GM13976 (cell line): ENCODE results near the gene EXOC4.

Experiments used
- DNase-seq: peaks from one replicate; pipeline ENCODE4 v3.0.0; 2012; ENCODE audit warnings: low spot score
- CTCF ChIP-seq: IDR thresholded peaks from 2 replicates; pipeline ENCODE4 v1.5.1; 2012; ENCODE audit warnings: borderline replicate concordance, mild to moderate bottlenecking; ENCODE audit not compliant: insufficient read depth; ENCODE audit errors: extremely low read depth, missing control alignments, control extremely low read depth
- in situ Hi-C: fragments of 300-500 bp; cut with MboI; formaldehyde crosslinking; loops from one replicate; pipeline ENCODE4 v1.12.0; 2022; ENCODE audit warnings: low sequenced_read_pairs, mixed read lengths, inconsistent platforms; ENCODE audit not compliant: unreplicated experiment

Gene EXOC4

GRCh38 chr7:133801341-133801740, 548.5 kb downstream of the EXOC4 start:
- no peak for DNase-seq
- in situ Hi-C loops, result no loop called here
- no peak for TF ChIP-seq CTCF

GRCh38 chr7:133804127-133804526, 551.2 kb downstream of the EXOC4 start:
- no peak for DNase-seq
- no peak for TF ChIP-seq CTCF
- in situ Hi-C loops, result no loop called here

GRCh38 chr7:133805426-133805825, 552.5 kb downstream of the EXOC4 start:
- no peak for DNase-seq
- in situ Hi-C loops, result no loop called here
- no peak for TF ChIP-seq CTCF

- no peak for DNase-seq
- in situ Hi-C loops, result no loop called here
- no peak for TF ChIP-seq CTCF
Measured at GRCh38 chr7:133807624-133808492, 555.0 kb downstream of the EXOC4 start.

GRCh38 chr7:133808493-133808866, 555.6 kb downstream of the EXOC4 start:
- in situ Hi-C loops, result no loop called here
- TF ChIP-seq CTCF, result no peak
- no peak for DNase-seq

- no peak for DNase-seq
- in situ Hi-C loops, result no loop called here
- no peak for TF ChIP-seq CTCF
Measured at GRCh38 chr7:133812877-133813276, 560.0 kb downstream of the EXOC4 start.
